HG02588 (cell line): Measurements from ENCODE around the gene TREX2.

Source experiments
- ATAC-seq: cut with Tn5 transposase; IDR thresholded peaks from one replicate; pipeline ENCODE4 v1.9.1; 2021; ENCODE audit warnings: mild to moderate bottlenecking, moderate library complexity; ENCODE audit not compliant: unreplicated experiment

TREX2 gene

GRCh38 chrX:153476666-153477363 is 31.0 kb upstream of the TREX2 start:
- no peak for ATAC-seq

GRCh38 chrX:153475751-153476281 is 30.0 kb upstream of the TREX2 start:
- no peak for ATAC-seq

- no peak for ATAC-seq
Observed at GRCh38 chrX:153475271-153475670, 29.4 kb upstream of the TREX2 start.

- no peak for ATAC-seq
Observed at GRCh38 chrX:153474718-153475117, 28.9 kb upstream of the TREX2 start.

GRCh38 chrX:153474266-153474665 is 28.4 kb upstream of the TREX2 start:
- ATAC-seq, result no peak

- ATAC-seq, result no peak
Observed at GRCh38 chrX:153473126-153473525, 27.3 kb upstream of the TREX2 start.

GRCh38 chrX:153471663-153472280 is 25.9 kb upstream of the TREX2 start:
- no peak for ATAC-seq

GRCh38 chrX:153470411-153471363 is 24.8 kb upstream of the TREX2 start, which contains the start of gene HAUS7:
Gene HAUS7, minus strand, starts transcription at chrX:153470576. Its CDS starts 19 bp downstream, at chrX:153470557.
- peak; percentile 81 for ATAC-seq

- peak; percentile 30 for ATAC-seq
Observed at GRCh38 chrX:153469811-153470410, 24.1 kb upstream of the TREX2 start.

GRCh38 chrX:153468008-153468580 is 22.2 kb upstream of the TREX2 start:
- ATAC-seq, result no peak

GRCh38 chrX:153465691-153466380 is 20.0 kb upstream of the TREX2 start:
- ATAC-seq, result no peak

GRCh38 chrX:153464116-153464515 is 18.3 kb upstream of the TREX2 start:
- ATAC-seq, result no peak

GRCh38 chrX:153463556-153463955 is 17.7 kb upstream of the TREX2 start:
- no peak for ATAC-seq

GRCh38 chrX:153463031-153463430 is 17.2 kb upstream of the TREX2 start:
- no peak for ATAC-seq

- no peak for ATAC-seq
Observed at GRCh38 chrX:153462291-153462690, 16.4 kb upstream of the TREX2 start.

- no peak for ATAC-seq
Observed at GRCh38 chrX:153460826-153461225, 15.0 kb upstream of the TREX2 start.

- no peak for ATAC-seq
Observed at GRCh38 chrX:153459986-153460385, 14.1 kb upstream of the TREX2 start.

GRCh38 chrX:153458476-153458875 is 12.6 kb upstream of the TREX2 start:
- no peak for ATAC-seq

- ATAC-seq, result no peak
Observed at GRCh38 chrX:153457827-153458466, 12.1 kb upstream of the TREX2 start.
